EL (cell line): Measurements from ENCODE around the gene PTPN1.

Source experiments
- DNase-seq: peaks from one replicate; pipeline ENCODE4 v3.0.0-alpha.2; 2016

Gene PTPN1

GRCh38 chr20:50580016-50580747 lies 70.0 kb downstream of the PTPN1 start:
- DNase-seq, result peak; percentile 59

GRCh38 chr20:50580842-50581544 lies 70.8 kb downstream of the PTPN1 start:
- DNase-seq, result no peak

GRCh38 chr20:50582092-50582491 lies 71.9 kb downstream of the PTPN1 start:
- DNase-seq, result no peak

- no peak for DNase-seq
Observed at GRCh38 chr20:50582591-50583234, 72.5 kb downstream of the PTPN1 start.

- DNase-seq, result no peak
Observed at GRCh38 chr20:50583442-50584150, 73.4 kb downstream of the PTPN1 start.

- no peak for DNase-seq
Observed at GRCh38 chr20:50584687-50585086, 74.5 kb downstream of the PTPN1 start.

GRCh38 chr20:50585214-50585613 lies 75.0 kb downstream of the PTPN1 start:
- no peak for DNase-seq

GRCh38 chr20:50585678-50586077 lies 75.5 kb downstream of the PTPN1 start:
- DNase-seq, result no peak

- no peak for DNase-seq
Observed at GRCh38 chr20:50586531-50587232, 76.5 kb downstream of the PTPN1 start.

- no peak for DNase-seq
Observed at GRCh38 chr20:50587291-50587961, 77.2 kb downstream of the PTPN1 start.

GRCh38 chr20:50588034-50588736 lies 78.0 kb downstream of the PTPN1 start:
- peak; percentile 57 for DNase-seq

- DNase-seq, result no peak
Observed at GRCh38 chr20:50589548-50590347, 79.6 kb downstream of the PTPN1 start.

- DNase-seq, result no peak
Observed at GRCh38 chr20:50590348-50590664, 80.1 kb downstream of the PTPN1 start.

- no peak for DNase-seq
Observed at GRCh38 chr20:50591233-50591852, 81.2 kb downstream of the PTPN1 start.

- no peak for DNase-seq
Observed at GRCh38 chr20:50592282-50593004, 82.3 kb downstream of the PTPN1 start.

GRCh38 chr20:50593005-50593335 lies 82.8 kb downstream of the PTPN1 start:
- DNase-seq, result no peak

GRCh38 chr20:50594231-50594590 lies 84.0 kb downstream of the PTPN1 start:
- no peak for DNase-seq

GRCh38 chr20:50594591-50595432 lies 84.6 kb downstream of the PTPN1 start:
- DNase-seq, result no peak

GRCh38 chr20:50595433-50595895 lies 85.3 kb downstream of the PTPN1 start:
- no peak for DNase-seq
